ENCODE results near the gene AADAC. TPM values are rescaled to one million over a fixed set of nuclear protein-coding genes. Genes with fewer than 3 reads are reported as not detected.
A peak's percentile ranks its signal among the peaks of the same experiment; 100 is the strongest.

Gene AADAC
- total RNA-seq, 6 experiments from 2014 or later = not detected

DNA sequence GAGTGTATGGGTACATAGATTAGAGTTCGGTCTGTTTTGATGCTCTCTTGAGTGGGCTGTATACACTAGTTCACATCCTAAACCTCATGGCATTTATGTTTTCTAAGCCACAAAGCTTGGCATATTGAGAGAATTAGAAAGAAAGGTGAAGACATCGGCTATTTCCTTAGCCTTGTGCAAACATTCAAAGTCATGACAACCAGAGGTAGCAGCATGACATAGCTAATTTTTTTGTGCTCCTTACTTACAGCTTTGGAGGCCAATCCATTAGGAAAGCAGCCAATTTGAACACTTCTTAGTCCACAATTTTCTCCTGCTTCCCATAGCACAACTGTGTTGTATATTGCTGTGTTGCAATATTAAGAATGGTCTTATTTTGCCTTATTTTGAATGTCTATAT is 21.5 kb upstream of the AADAC start:
- no peaks in the 10 kb centered on the region for H3K9me3 Mint-ChIP-seq
- no peaks in the 10 kb centered on the region for H3K36me3 Mint-ChIP-seq (ENCODE audit: low read depth)
- H3K27me3 Mint-ChIP-seq (ENCODE audit: insufficient read depth) = peaks cover 1% of the 10 kb centered on the region; the same call in 1 of the 2 replicates
- no peak overlapping the region for H3K4me3 Mint-ChIP-seq
- no peak for DNase-seq
- H3K27ac Mint-ChIP-seq = no peak overlapping the region
- peaks cover 30% of the 10 kb centered on the region for H3K4me1 Mint-ChIP-seq (ENCODE audit: low read depth)
- TF ChIP-seq, protein P1, sequence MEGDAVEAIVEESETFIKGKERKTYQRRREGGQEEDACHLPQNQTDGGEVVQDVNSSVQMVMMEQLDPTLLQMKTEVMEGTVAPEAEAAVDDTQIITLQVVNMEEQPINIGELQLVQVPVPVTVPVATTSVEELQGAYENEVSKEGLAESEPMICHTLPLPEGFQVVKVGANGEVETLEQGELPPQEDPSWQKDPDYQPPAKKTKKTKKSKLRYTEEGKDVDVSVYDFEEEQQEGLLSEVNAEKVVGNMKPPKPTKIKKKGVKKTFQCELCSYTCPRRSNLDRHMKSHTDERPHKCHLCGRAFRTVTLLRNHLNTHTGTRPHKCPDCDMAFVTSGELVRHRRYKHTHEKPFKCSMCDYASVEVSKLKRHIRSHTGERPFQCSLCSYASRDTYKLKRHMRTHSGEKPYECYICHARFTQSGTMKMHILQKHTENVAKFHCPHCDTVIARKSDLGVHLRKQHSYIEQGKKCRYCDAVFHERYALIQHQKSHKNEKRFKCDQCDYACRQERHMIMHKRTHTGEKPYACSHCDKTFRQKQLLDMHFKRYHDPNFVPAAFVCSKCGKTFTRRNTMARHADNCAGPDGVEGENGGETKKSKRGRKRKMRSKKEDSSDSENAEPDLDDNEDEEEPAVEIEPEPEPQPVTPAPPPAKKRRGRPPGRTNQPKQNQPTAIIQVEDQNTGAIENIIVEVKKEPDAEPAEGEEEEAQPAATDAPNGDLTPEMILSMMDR (IDR thresholded peaks at IDR 0.05) = no peak

DNA sequence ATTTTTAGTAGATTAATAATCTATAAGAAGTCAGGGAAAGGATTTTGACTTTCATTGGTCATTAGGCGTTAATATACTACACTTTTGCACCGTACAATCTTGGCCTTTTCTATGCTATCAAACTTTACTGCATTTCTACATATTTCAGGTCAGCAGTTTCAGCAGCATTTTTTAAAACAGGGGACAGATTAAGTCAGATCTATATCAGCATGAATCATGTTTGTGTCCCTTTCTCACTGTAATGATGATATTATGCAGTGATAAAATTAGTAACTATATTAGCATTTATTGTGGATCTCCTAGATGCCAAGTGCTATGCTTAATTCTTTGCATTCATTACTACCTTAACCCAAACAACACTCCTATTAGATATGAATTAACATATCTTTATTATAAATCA is 20.3 kb upstream of the AADAC start:
- no peak for DNase-seq
- Mint-ChIP-seq H3K9me3 (no peaks in the 10 kb centered on the region), H3K27me3 (ENCODE audit: insufficient read depth) (peaks cover 1% of the 10 kb centered on the region; the same call in 1 of the 2 replicates), H3K4me1 (ENCODE audit: low read depth) (peaks cover 30% of the 10 kb centered on the region), H3K27ac (no peak overlapping the region), H3K4me3 (no peak overlapping the region), H3K36me3 (ENCODE audit: low read depth) (no peaks in the 10 kb centered on the region)
- TF ChIP-seq, protein P1 (IDR thresholded peaks at IDR 0.05) = no peak

DNA sequence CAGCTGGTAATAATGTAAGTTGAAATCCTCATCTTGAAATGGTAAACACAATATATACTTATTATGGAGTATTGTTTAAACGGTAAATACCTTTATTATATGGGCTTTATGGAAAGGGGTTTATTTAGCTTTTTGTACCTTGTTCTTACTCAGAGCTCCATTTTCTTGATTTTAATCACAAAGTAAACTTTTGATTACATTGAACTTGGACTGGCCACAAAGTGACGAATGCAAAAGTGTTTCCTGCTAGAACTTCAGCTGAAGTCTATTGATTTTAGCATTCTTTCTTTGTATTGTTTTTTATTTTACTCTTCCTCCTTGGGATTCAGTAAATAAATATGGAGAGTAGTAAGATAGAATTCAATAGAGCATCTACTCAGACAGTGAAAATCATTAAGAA is 19.8 kb upstream of the AADAC start:
- H3K27ac Mint-ChIP-seq = no peak overlapping the region
- peaks cover 1% of the 10 kb centered on the region; the same call in 1 of the 2 replicates for H3K27me3 Mint-ChIP-seq (ENCODE audit: insufficient read depth)
- no peak for DNase-seq
- H3K4me3 Mint-ChIP-seq = no peak overlapping the region
- no peaks in the 10 kb centered on the region for H3K9me3 Mint-ChIP-seq
- TF ChIP-seq, protein P1 (IDR thresholded peaks at IDR 0.05) = no peak
- H3K4me1 Mint-ChIP-seq (ENCODE audit: low read depth) = peaks cover 30% of the 10 kb centered on the region
- no peaks in the 10 kb centered on the region for H3K36me3 Mint-ChIP-seq (ENCODE audit: low read depth)

DNA sequence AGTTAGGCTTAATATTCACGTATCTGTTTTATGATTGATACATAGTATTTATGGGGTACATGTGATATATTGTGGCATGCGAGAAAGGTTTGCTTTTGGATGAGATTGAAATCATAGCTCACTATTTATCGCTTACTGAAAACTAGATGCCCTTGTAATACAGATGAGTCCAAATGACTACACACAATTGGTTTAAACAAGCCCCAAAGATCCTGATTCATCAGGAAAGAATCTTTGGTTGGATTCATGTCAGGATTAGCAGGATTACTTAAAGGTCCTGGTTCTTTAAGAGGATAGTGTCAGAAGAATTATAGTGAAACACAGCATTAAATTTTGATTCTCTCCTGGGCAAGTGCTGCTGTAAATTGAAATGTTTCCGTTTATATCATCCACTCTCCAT is 18.6 kb upstream of the AADAC start:
- no peak overlapping the region for H3K4me3 Mint-ChIP-seq
- TF ChIP-seq, protein P1 (IDR thresholded peaks at IDR 0.05) = no peak
- DNase-seq = peak; percentile 63
- H3K4me1 Mint-ChIP-seq (ENCODE audit: low read depth) = peaks cover 24% of the 10 kb centered on the region
- no peak overlapping the region for H3K27ac Mint-ChIP-seq
- no peaks in the 10 kb centered on the region for H3K9me3 Mint-ChIP-seq
- H3K27me3 Mint-ChIP-seq (ENCODE audit: insufficient read depth) = no peaks in the 10 kb centered on the region
- no peaks in the 10 kb centered on the region for H3K36me3 Mint-ChIP-seq (ENCODE audit: low read depth)

- Mint-ChIP-seq H3K4me3 (no peak overlapping the region), H3K4me1 (ENCODE audit: low read depth) (peaks cover 22% of the 10 kb centered on the region), H3K27me3 (ENCODE audit: insufficient read depth) (no peaks in the 10 kb centered on the region), H3K36me3 (ENCODE audit: low read depth) (no peaks in the 10 kb centered on the region), H3K27ac (no peak overlapping the region), H3K9me3 (no peaks in the 10 kb centered on the region)
- no peak for DNase-seq
- TF ChIP-seq, protein P1 (IDR thresholded peaks at IDR 0.05) = no peak
These were observed 17.7 kb upstream of the AADAC start for GRCh38 chr3:151796105-151796680.
